HepG2 (cell line): Measurements from ENCODE around the gene GMFB. TPM values are rescaled to one million over a fixed set of nuclear protein-coding genes. Genes with fewer than 3 reads are reported as not detected.

Source experiments
- ATM ChIP-seq: fragments of 450-650 bp; IDR thresholded peaks from 2 replicates; pipeline ENCODE4 v1.7.1; 2017; ENCODE audit warnings: mild to moderate bottlenecking, borderline replicate concordance
- BHLHE40 ChIP-seq: IDR thresholded peaks from 2 replicates; pipeline ENCODE4 v1.6.1; 2011; ENCODE audit warnings: low read length, improper control_type of control experiment
- CREBL2 ChIP-seq: sonication (generic); formaldehyde crosslinking; IDR thresholded peaks from 2 replicates; pipeline ENCODE4 v1.8.1; 2023; ENCODE audit warnings: missing genetic modification reagents, mild to moderate bottlenecking, borderline replicate concordance
- CSRNP2 ChIP-seq: sonication (generic); formaldehyde crosslinking; conservative IDR thresholded peaks from 2 replicates; pipeline ENCODE4 v1.8.0; 2022; ENCODE audit warnings: low read depth, missing genetic modification reagents
- DPF2 ChIP-seq: sonication (generic); formaldehyde crosslinking; IDR thresholded peaks from 2 replicates; pipeline ENCODE4 v1.4.0; 2020; ENCODE audit warnings: mild to moderate bottlenecking, low read depth, missing genetic modification reagents, borderline replicate concordance
- EEA1 ChIP-seq: sonication (generic); formaldehyde crosslinking; IDR thresholded peaks from 2 replicates; pipeline ENCODE4 v1.5.1; 2020; ENCODE audit warnings: mild to moderate bottlenecking, missing genetic modification reagents, borderline replicate concordance
- ELF4 ChIP-seq: sonication (generic); formaldehyde crosslinking; IDR thresholded peaks from 2 replicates; pipeline ENCODE4 v1.5.0; 2020; ENCODE audit warnings: missing genetic modification reagents, mild to moderate bottlenecking, moderate library complexity, borderline replicate concordance
- HDAC1 ChIP-seq: sonication (generic); formaldehyde crosslinking; IDR thresholded peaks from 2 replicates; pipeline ENCODE4 v1.5.1; 2020; ENCODE audit warnings: mild to moderate bottlenecking, missing genetic modification reagents
- KLF13 ChIP-seq: sonication (generic); formaldehyde crosslinking; IDR thresholded peaks from 2 replicates; pipeline ENCODE4 v1.4.0; 2020; ENCODE audit warnings: mild to moderate bottlenecking, missing genetic modification reagents
- KMT2A ChIP-seq: sonication (generic); formaldehyde crosslinking; IDR thresholded peaks from 2 replicates; pipeline ENCODE4 v1.4.0; 2020; ENCODE audit warnings: missing genetic modification reagents
- MIER2 ChIP-seq: IDR thresholded peaks from 2 replicates; pipeline ENCODE4 v1.6.1; 2016; ENCODE audit warnings: missing biosample characterization, missing genetic modification reagents
- PHF20 ChIP-seq: sonication (generic); formaldehyde crosslinking; IDR thresholded peaks from 2 replicates; pipeline ENCODE4 v1.5.0; 2020; ENCODE audit warnings: mild to moderate bottlenecking, missing genetic modification reagents
- REST ChIP-seq, 2 experiments: IDR thresholded peaks; 2 replicates each; pipeline ENCODE4 v1.6.1; 2011 to 2012; ENCODE audit warnings: low read length in 2 of 2, borderline replicate concordance in 1 of 2, low read depth in 1 of 2, mild to moderate bottlenecking in 1 of 2, moderate library complexity in 1 of 2
- SSRP1 ChIP-seq: IDR thresholded peaks from 2 replicates; pipeline ENCODE4 v1.6.1; 2016; ENCODE audit warnings: control low read depth
- TEF ChIP-seq: sonication (generic); formaldehyde crosslinking; IDR thresholded peaks from 2 replicates; pipeline ENCODE4 v1.5.0; 2020; ENCODE audit warnings: missing genetic modification reagents
- TIGD3 ChIP-seq: sonication (generic); formaldehyde crosslinking; IDR thresholded peaks from 2 replicates; pipeline ENCODE4 v1.5.1; 2020; ENCODE audit warnings: mild to moderate bottlenecking, missing genetic modification reagents, borderline replicate concordance
- ZNF382 ChIP-seq: sonication (generic); formaldehyde crosslinking; IDR thresholded peaks from 2 replicates; pipeline ENCODE4 v1.5.0; 2020; ENCODE audit warnings: missing genetic modification reagents, mild to moderate bottlenecking, borderline replicate concordance
- ZNF383 ChIP-seq: sonication (generic); formaldehyde crosslinking; IDR thresholded peaks from 2 replicates; pipeline ENCODE4 v1.4.0; 2020; ENCODE audit warnings: missing genetic modification reagents, mild to moderate bottlenecking, borderline replicate concordance
- ZNF543 ChIP-seq: sonication (generic); formaldehyde crosslinking; IDR thresholded peaks from 2 replicates; pipeline ENCODE4 v1.4.0; 2020; ENCODE audit warnings: mild to moderate bottlenecking, missing genetic modification reagents
- ZNF549 ChIP-seq: sonication (generic); formaldehyde crosslinking; IDR thresholded peaks from 2 replicates; pipeline ENCODE4 v1.5.0; 2020; ENCODE audit warnings: missing genetic modification reagents
- ZNF614 ChIP-seq: IDR thresholded peaks from 2 replicates; pipeline ENCODE4 v1.6.1; 2018; ENCODE audit warnings: missing biosample characterization, missing genetic modification reagents, inconsistent platforms, borderline replicate concordance
- ZNF768 ChIP-seq: sonication (generic); formaldehyde crosslinking; IDR thresholded peaks from 2 replicates; pipeline ENCODE4 v1.4.0; 2020; ENCODE audit warnings: missing genetic modification reagents
- polyA plus RNA-seq, 8 experiments: library from polyadenylated mRNA; depleted of rRNA in 3 of 8; stranded (reverse) in 7 of 8; unstranded in 1 of 8; fragments of >200 nt; fragmentation: Illumina TruSeq in 4 of 8; extraction: Trizol in 4 of 8; gene quantifications; 2 replicates each; pipeline versions ENCODE4 v1.2.1 to v1.2.3, GENCODE V29; 2011 to 2016; ENCODE audit warnings: low read depth in 4 of 8, missing spikeins in 1 of 8, mixed read lengths in 1 of 8; ENCODE audit not compliant: insufficient read depth in 1 of 8
- total RNA-seq, 5 experiments: library from RNA; depleted of rRNA; stranded (reverse); fragments of >200 nt; fragmentation: Illumina TruSeq; extraction: Trizol; gene quantifications; 2 replicates each; pipeline ENCODE4 v1.2.3, GENCODE V29; 2016; ENCODE audit warnings: low read depth in 1 of 5

Gene GMFB
- total and polyA plus RNA-seq, 2 of the 13 experiments (the other 11 are each of a cell fraction or from before 2014, with no cell fraction given) = 17.3 to 68.2 TPM

GRCh38 chr14:54509546-54510501 lies 21.0 kb upstream of the GMFB start, which contains the start of gene CGRRF1 (continued):
- TF ChIP-seq CSRNP2 (CRISPR knock-in tag) (no peak), KMT2A (CRISPR knock-in tag) (peak; percentile 93), ELF4 (CRISPR knock-in tag) (peak; percentile 79; the same call in 1 of the 2 replicates), MIER2 (CRISPR knock-in tag) (0 out of 2 replicates have a peak, but pooled peaks have one; percentile 28), CREBL2 (CRISPR knock-in tag) (no peak), EEA1 (no peak), ATM (no peak), TEF (CRISPR knock-in tag) (no peak), BHLHE40 (no peak; the same call in 1 of the 2 replicates), DPF2 (CRISPR knock-in tag) (no peak), ZNF614 (CRISPR knock-in tag) (peak; percentile 88), PHF20 (CRISPR knock-in tag) (peak; percentile 63), ZNF383 (CRISPR knock-in tag) (no peak), ZNF549 (CRISPR knock-in tag) (no peak), ZNF543 (no peak), HDAC1 (peak; percentile 82), ZNF768 (peak; percentile 21; the same call in 1 of the 2 replicates), SSRP1 (CRISPR knock-in tag) (no peak), REST (IDR thresholded peaks at IDR 0.05; ENCODE audit: borderline replicate concordance in 1 of 2, low read depth in 1 of 2, low read length in 2 of 2) (peak in 1 of 2 experiments; percentile 46; a peak in 1 of 4 replicates), KLF13 (CRISPR knock-in tag) (0 out of 2 replicates have a peak, but pooled peaks have one; percentile 43), TIGD3 (CRISPR knock-in tag) (no peak), ZNF382 (no peak)
